ENCODE results near the gene SART3. TPM values are rescaled to one million over a fixed set of nuclear protein-coding genes. Genes with fewer than 3 reads are reported as not detected.
A peak's percentile ranks its signal among the peaks of the same experiment; 100 is the strongest.

Gene SART3
- total and polyA plus RNA-seq, 2 of the 13 experiments (the other 11 are each of a cell fraction or from before 2014, with no cell fraction given) = 16.1 to 69.9 TPM

DNA sequence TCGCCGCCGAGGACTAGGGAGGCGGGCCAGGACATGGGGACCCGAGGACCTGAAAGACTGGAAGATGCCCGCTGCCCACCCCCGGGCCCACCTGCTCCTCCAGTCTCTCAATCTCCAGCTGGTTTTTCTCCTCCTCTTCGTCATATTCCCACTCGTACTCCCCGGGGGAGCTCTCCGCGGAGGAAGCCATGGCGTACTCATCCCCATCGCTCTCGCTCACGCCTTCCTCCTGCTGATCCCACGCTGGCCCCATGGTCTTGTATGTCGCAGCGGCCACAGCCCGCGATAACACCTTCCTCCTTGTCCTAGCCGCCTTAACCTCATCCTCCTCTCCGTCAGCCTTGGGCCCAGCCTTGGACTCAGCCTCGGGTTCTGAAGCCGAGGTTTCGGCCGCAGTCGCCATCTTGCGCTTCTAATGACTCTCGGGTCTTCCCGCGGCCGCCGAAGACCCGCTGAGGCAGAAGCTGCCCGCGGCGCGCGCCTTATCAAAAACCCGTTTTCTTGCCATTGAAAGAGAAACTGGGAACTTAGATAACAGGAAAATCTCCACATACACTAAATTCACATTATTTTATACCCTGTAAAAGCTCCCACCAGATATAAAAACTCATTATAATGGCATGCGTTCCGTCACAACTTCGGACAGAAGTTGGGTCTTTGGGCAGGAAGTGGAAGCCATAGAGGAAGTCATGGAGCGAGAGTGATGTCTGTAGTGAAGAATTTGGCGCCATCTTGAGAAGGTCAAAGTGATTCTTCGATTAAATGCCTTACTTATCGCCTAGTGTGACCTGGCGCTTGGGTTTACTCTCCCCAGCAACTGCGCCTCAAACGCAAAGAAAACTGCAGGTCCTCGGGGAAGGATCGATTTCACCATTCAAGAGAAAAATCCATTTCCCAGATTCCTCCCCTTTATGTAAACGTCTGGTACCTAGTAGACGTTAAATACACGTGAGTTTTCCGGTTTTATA, at the start of gene SART3 (continued):
- TF ChIP-seq, protein P1, sequence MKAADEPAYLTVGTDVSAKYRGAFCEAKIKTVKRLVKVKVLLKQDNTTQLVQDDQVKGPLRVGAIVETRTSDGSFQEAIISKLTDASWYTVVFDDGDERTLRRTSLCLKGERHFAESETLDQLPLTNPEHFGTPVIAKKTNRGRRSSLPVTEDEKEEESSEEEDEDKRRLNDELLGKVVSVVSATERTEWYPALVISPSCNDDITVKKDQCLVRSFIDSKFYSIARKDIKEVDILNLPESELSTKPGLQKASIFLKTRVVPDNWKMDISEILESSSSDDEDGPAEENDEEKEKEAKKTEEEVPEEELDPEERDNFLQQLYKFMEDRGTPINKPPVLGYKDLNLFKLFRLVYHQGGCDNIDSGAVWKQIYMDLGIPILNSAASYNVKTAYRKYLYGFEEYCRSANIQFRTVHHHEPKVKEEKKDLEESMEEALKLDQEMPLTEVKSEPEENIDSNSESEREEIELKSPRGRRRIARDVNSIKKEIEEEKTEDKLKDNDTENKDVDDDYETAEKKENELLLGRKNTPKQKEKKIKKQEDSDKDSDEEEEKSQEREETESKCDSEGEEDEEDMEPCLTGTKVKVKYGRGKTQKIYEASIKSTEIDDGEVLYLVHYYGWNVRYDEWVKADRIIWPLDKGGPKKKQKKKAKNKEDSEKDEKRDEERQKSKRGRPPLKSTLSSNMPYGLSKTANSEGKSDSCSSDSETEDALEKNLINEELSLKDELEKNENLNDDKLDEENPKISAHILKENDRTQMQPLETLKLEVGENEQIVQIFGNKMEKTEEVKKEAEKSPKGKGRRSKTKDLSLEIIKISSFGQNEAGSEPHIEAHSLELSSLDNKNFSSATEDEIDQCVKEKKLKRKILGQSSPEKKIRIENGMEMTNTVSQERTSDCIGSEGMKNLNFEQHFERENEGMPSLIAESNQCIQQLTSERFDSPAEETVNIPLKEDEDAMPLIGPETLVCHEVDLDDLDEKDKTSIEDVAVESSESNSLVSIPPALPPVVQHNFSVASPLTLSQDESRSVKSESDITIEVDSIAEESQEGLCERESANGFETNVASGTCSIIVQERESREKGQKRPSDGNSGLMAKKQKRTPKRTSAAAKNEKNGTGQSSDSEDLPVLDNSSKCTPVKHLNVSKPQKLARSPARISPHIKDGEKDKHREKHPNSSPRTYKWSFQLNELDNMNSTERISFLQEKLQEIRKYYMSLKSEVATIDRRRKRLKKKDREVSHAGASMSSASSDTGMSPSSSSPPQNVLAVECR (CRISPR knock-in tag; IDR thresholded peaks at IDR 0.05; ENCODE audit: borderline replicate concordance) = peak; percentile 75; the same call in 1 of the 2 replicates
- TF ChIP-seq KDM5B (CRISPR knock-in tag; IDR thresholded peaks at IDR 0.05; ENCODE audit: borderline replicate concordance) (peak; percentile 42; the same call in 1 of the 2 replicates), KAT7 (CRISPR knock-in tag; IDR thresholded peaks at IDR 0.05; ENCODE audit: borderline replicate concordance) (peak; percentile 92; the same call in 1 of the 2 replicates), PHF8 (CRISPR knock-in tag; IDR thresholded peaks at IDR 0.05) (peak; percentile 91), HCFC1 (IDR thresholded peaks at IDR 0.05; ENCODE audit: low read depth, low read length) (peak; percentile 72), CREM (IDR thresholded peaks at IDR 0.05) (peak; percentile 95), CREM (CRISPR knock-in tag; IDR thresholded peaks at IDR 0.05) (no peak), SPEN (CRISPR knock-in tag; IDR thresholded peaks at IDR 0.05; ENCODE audit: low read depth) (peak; percentile 62; the same call in 1 of the 2 replicates), IRF2 (CRISPR knock-in tag; IDR thresholded peaks at IDR 0.05) (no peak), ZNF143 (CRISPR knock-in tag; IDR thresholded peaks at IDR 0.05) (peak; percentile 13; the same call in 1 of the 2 replicates), NAIF1 (CRISPR knock-in tag; IDR thresholded peaks at IDR 0.05; ENCODE audit: borderline replicate concordance) (peak; percentile 58; the same call in 1 of the 2 replicates), ZZZ3 (CRISPR knock-in tag; IDR thresholded peaks at IDR 0.05; ENCODE audit: borderline replicate concordance) (0 out of 2 replicates have a peak, but pooled peaks have one; percentile 33), TGIF2 (CRISPR knock-in tag; IDR thresholded peaks at IDR 0.05) (0 out of 2 replicates have a peak, but pooled peaks have one; percentile 11), ZNF614 (CRISPR knock-in tag; IDR thresholded peaks at IDR 0.05; ENCODE audit: borderline replicate concordance) (0 out of 2 replicates have a peak, but pooled peaks have one; percentile 20), ZNF577 (CRISPR knock-in tag; IDR thresholded peaks at IDR 0.05; ENCODE audit: borderline replicate concordance, low read depth) (no peak), THYN1 (CRISPR knock-in tag; IDR thresholded peaks at IDR 0.05; ENCODE audit: borderline replicate concordance, low read depth) (no peak), KDM5A (IDR thresholded peaks at IDR 0.05; ENCODE audit: borderline replicate concordance, low read length) (peak; percentile 95), BCL6 (CRISPR knock-in tag; IDR thresholded peaks at IDR 0.05) (0 out of 2 replicates have a peak, but pooled peaks have one; percentile 8), SYNCRIP (IDR thresholded peaks at IDR 0.05; ENCODE audit: insufficient read depth, low read depth, low read length) (no peak)
- TF ChIP-seq, protein P2, sequence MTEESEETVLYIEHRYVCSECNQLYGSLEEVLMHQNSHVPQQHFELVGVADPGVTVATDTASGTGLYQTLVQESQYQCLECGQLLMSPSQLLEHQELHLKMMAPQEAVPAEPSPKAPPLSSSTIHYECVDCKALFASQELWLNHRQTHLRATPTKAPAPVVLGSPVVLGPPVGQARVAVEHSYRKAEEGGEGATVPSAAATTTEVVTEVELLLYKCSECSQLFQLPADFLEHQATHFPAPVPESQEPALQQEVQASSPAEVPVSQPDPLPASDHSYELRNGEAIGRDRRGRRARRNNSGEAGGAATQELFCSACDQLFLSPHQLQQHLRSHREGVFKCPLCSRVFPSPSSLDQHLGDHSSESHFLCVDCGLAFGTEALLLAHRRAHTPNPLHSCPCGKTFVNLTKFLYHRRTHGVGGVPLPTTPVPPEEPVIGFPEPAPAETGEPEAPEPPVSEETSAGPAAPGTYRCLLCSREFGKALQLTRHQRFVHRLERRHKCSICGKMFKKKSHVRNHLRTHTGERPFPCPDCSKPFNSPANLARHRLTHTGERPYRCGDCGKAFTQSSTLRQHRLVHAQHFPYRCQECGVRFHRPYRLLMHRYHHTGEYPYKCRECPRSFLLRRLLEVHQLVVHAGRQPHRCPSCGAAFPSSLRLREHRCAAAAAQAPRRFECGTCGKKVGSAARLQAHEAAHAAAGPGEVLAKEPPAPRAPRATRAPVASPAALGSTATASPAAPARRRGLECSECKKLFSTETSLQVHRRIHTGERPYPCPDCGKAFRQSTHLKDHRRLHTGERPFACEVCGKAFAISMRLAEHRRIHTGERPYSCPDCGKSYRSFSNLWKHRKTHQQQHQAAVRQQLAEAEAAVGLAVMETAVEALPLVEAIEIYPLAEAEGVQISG (CRISPR knock-in tag; IDR thresholded peaks at IDR 0.05) = peak; percentile 93
- TF ChIP-seq, protein P3, sequence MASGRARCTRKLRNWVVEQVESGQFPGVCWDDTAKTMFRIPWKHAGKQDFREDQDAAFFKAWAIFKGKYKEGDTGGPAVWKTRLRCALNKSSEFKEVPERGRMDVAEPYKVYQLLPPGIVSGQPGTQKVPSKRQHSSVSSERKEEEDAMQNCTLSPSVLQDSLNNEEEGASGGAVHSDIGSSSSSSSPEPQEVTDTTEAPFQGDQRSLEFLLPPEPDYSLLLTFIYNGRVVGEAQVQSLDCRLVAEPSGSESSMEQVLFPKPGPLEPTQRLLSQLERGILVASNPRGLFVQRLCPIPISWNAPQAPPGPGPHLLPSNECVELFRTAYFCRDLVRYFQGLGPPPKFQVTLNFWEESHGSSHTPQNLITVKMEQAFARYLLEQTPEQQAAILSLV (CRISPR knock-in tag; IDR thresholded peaks at IDR 0.05; ENCODE audit: borderline replicate concordance) = peak; percentile 73; the same call in 1 of the 2 replicates

Measured in HepG2 (cell line).